Measurements from ENCODE around the gene LRIT2.

Gene LRIT2

GRCh38 chr10:84225427-84226173, at the start of gene LRIT2:
TSS of gene LRIT2 (minus strand) at chr10:84225544. CDS start at chr10:84225520, 24 bp downstream.
- no peaks in the 10 kb centered on the region for H3K36me3 ChIP-seq (ENCODE audit: insufficient read depth, low read length)
- no peaks in the 10 kb centered on the region for H3K9me3 ChIP-seq (ENCODE audit: low read length)
- H3K4me3 ChIP-seq (ENCODE audit: low read depth in 1 of 2, low read length in 2 of 2): no peak within 1 kb of the TSS
- no peaks in the 10 kb centered on the region for H3K4me1 ChIP-seq (ENCODE audit: insufficient read depth, low read length)
- H3K27ac ChIP-seq (ENCODE audit: low read depth, low read length): no peak within 1 kb of the TSS
- no peak within 1 kb of the TSS for H3K9ac ChIP-seq (ENCODE audit: low read length)
- no peaks in the 10 kb centered on the region for H3K27me3 ChIP-seq (ENCODE audit: control insufficient read depth in 1 of 2, insufficient read depth in 2 of 2, low read length in 2 of 2)

DNA sequence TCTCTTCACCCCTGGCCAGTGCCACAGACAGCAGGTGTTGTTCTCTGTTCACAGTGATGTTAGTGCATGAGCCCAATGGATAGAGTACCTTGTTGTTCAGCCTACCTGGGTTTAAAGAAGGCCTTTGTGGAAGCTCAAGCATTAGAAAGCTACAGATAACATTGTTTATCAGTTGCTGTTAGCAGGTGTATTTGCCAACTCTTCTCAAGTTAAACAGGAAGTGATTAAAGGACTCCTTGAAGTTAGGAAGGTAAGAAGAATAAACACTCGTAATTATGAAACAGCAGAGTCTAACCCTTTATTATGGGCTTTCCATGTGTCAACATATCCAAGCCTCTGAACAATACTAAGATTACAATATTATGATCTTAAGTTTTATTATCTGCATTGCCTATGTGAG, 45.4 kb upstream of the LRIT2 start:
- Histone ChIP-seq H3K4me3 (ENCODE audit: low read depth in 1 of 2, low read length in 2 of 2) (no peak overlapping the region), H3K9me3 (ENCODE audit: low read length) (no peaks in the 10 kb centered on the region), H3K27ac (ENCODE audit: low read depth, low read length) (no peak overlapping the region), H3K27me3 (ENCODE audit: control insufficient read depth in 1 of 2, insufficient read depth in 2 of 2, low read length in 2 of 2) (peaks cover 0 to 5% of the 10 kb centered on the region in 2 donors), H3K9ac (ENCODE audit: low read length) (no peak overlapping the region), H3K36me3 (ENCODE audit: insufficient read depth, low read length) (no peaks in the 10 kb centered on the region), H3K4me1 (ENCODE audit: insufficient read depth, low read length) (no peaks in the 10 kb centered on the region)

DNA sequence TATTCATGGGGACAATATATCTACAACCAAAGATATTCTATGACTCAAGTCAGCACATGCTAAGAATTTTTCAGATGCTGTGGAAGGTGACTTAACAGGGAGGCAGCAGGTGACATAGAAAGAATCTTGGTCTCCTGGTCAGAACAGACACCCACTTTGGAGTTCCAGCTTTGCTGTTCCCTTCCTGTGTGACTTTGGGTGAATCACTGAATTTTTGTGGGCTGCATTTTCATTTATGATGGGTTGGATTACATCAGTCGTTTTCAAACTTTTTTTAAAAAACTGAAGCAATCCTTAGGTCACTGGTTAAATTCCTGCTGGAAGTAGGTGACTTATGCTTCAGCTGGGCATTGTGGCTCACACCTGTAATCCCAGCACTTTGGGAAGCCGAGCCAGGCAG, 44.4 kb upstream of the LRIT2 start:
- Histone ChIP-seq H3K9me3 (ENCODE audit: low read length) (no peaks in the 10 kb centered on the region), H3K36me3 (ENCODE audit: insufficient read depth, low read length) (no peaks in the 10 kb centered on the region), H3K27me3 (ENCODE audit: control insufficient read depth in 1 of 2, insufficient read depth in 2 of 2, low read length in 2 of 2) (peaks cover 0 to 5% of the 10 kb centered on the region in 2 donors), H3K4me3 (ENCODE audit: low read depth in 1 of 2, low read length in 2 of 2) (no peak overlapping the region), H3K4me1 (ENCODE audit: insufficient read depth, low read length) (no peaks in the 10 kb centered on the region), H3K9ac (ENCODE audit: low read length) (no peak overlapping the region), H3K27ac (ENCODE audit: low read depth, low read length) (no peak overlapping the region)

DNA sequence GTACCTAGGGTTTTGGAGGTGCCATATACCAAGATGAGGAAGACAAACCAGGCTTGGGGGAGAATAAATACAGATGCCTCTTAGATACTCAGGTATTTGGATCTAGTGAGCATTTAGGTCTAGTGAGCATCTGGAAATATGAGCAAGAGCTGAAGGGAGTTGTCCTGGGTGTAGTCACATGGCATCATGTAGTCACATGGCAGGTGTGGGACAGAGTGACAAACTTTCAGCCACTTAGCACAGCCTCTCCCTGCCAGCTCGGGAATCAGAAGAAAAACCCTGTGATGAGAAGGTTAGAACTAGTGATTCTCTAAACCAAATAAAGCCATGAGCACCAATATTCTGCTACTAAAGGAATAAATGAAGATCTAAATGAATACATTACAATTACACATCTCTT, 43.8 kb upstream of the LRIT2 start:
- Histone ChIP-seq H3K36me3 (ENCODE audit: insufficient read depth, low read length) (no peaks in the 10 kb centered on the region), H3K27ac (ENCODE audit: low read depth, low read length) (no peak overlapping the region), H3K4me3 (ENCODE audit: low read depth in 1 of 2, low read length in 2 of 2) (no peak overlapping the region), H3K9me3 (ENCODE audit: low read length) (no peaks in the 10 kb centered on the region), H3K27me3 (ENCODE audit: control insufficient read depth in 1 of 2, insufficient read depth in 2 of 2, low read length in 2 of 2) (peaks cover 0 to 5% of the 10 kb centered on the region in 2 donors), H3K9ac (ENCODE audit: low read length) (no peak overlapping the region), H3K4me1 (ENCODE audit: insufficient read depth, low read length) (no peaks in the 10 kb centered on the region)

GRCh38 chr10:84267503-84268126, 42.3 kb upstream of the LRIT2 start:
- no peaks in the 10 kb centered on the region for H3K4me1 ChIP-seq (ENCODE audit: insufficient read depth, low read length)
- no peak overlapping the region for H3K4me3 ChIP-seq (ENCODE audit: low read depth in 1 of 2, low read length in 2 of 2)
- H3K36me3 ChIP-seq (ENCODE audit: insufficient read depth, low read length): no peaks in the 10 kb centered on the region
- H3K27me3 ChIP-seq (ENCODE audit: control insufficient read depth in 1 of 2, insufficient read depth in 2 of 2, low read length in 2 of 2): no peaks in the 10 kb centered on the region
- H3K9ac ChIP-seq (ENCODE audit: low read length): no peak overlapping the region
- no peaks in the 10 kb centered on the region for H3K9me3 ChIP-seq (ENCODE audit: low read length)
- no peak overlapping the region for H3K27ac ChIP-seq (ENCODE audit: low read depth, low read length)

DNA sequence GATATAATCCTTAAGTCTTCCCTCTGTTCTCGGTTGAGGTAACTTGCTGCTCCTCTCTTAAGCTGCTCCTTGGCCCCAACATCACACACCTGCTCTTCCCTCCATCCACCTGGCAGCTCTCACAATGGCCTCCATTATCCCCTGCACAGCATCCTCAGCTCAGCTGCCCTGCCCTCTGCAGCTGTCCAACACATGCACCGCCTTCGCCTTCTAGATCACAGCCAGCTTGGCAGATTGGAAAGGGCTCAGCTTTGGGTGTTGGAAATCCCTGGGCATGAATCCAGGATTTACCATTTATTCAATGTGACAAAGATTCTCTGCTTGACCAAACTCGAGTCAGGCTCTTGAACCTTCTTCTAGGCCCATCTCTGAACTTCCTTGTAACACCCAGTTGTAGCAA, 40.1 kb upstream of the LRIT2 start:
- no peak overlapping the region for H3K9ac ChIP-seq (ENCODE audit: low read length)
- no peaks in the 10 kb centered on the region for H3K27me3 ChIP-seq (ENCODE audit: control insufficient read depth in 1 of 2, insufficient read depth in 2 of 2, low read length in 2 of 2)
- H3K4me1 ChIP-seq (ENCODE audit: insufficient read depth, low read length): no peaks in the 10 kb centered on the region
- no peaks in the 10 kb centered on the region for H3K36me3 ChIP-seq (ENCODE audit: insufficient read depth, low read length)
- no peak overlapping the region for H3K27ac ChIP-seq (ENCODE audit: low read depth, low read length)
- H3K9me3 ChIP-seq (ENCODE audit: low read length): no peaks in the 10 kb centered on the region
- no peak overlapping the region for H3K4me3 ChIP-seq (ENCODE audit: low read depth in 1 of 2, low read length in 2 of 2)

DNA sequence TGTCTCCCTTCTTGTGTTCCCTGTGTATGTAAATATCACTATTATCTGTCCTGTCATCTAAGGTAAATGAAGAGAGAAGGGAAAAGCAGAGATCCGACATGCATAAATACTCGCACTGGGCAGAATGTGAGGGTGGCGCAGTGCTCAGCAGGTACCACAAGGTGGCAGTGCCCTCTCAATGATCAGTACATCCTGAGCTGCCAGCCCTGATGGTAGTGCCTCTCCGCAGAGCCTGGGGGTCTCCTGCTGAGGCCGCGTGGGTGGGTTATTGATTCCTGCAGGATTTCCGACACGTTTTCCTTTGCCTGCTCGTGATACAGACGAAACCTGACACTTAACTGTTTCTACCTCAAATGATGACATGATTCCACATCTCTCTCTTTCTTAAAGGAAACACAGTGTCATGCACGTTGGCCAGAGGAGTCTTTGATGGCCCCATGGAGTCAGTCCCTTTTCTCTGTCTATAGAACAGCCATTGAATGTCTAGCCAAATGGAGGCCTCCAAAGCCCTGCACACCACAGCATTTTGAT, 39.3 kb upstream of the LRIT2 start:
- no peaks in the 10 kb centered on the region for H3K4me1 ChIP-seq (ENCODE audit: insufficient read depth, low read length)
- H3K36me3 ChIP-seq (ENCODE audit: insufficient read depth, low read length): no peaks in the 10 kb centered on the region
- no peak overlapping the region for H3K27ac ChIP-seq (ENCODE audit: low read depth, low read length)
- H3K9ac ChIP-seq (ENCODE audit: low read length): no peak overlapping the region
- no peak overlapping the region for H3K4me3 ChIP-seq (ENCODE audit: low read depth in 1 of 2, low read length in 2 of 2)
- no peaks in the 10 kb centered on the region for H3K9me3 ChIP-seq (ENCODE audit: low read length)
- no peaks in the 10 kb centered on the region for H3K27me3 ChIP-seq (ENCODE audit: control insufficient read depth in 1 of 2, insufficient read depth in 2 of 2, low read length in 2 of 2)

- Histone ChIP-seq H3K36me3 (ENCODE audit: insufficient read depth, low read length) (no peaks in the 10 kb centered on the region), H3K9me3 (ENCODE audit: low read length) (no peaks in the 10 kb centered on the region), H3K27ac (ENCODE audit: low read depth, low read length) (no peak overlapping the region), H3K4me3 (ENCODE audit: low read depth in 1 of 2, low read length in 2 of 2) (no peak overlapping the region), H3K9ac (ENCODE audit: low read length) (no peak overlapping the region), H3K27me3 (ENCODE audit: control insufficient read depth in 1 of 2, insufficient read depth in 2 of 2, low read length in 2 of 2) (no peaks in the 10 kb centered on the region), H3K4me1 (ENCODE audit: insufficient read depth, low read length) (no peaks in the 10 kb centered on the region)
Observed at GRCh38 chr10:84263716-84264115, 38.4 kb upstream of the LRIT2 start.

- Histone ChIP-seq H3K27me3 (ENCODE audit: control insufficient read depth in 1 of 2, insufficient read depth in 2 of 2, low read length in 2 of 2) (no peaks in the 10 kb centered on the region), H3K4me3 (ENCODE audit: low read depth in 1 of 2, low read length in 2 of 2) (no peak overlapping the region), H3K27ac (ENCODE audit: low read depth, low read length) (no peak overlapping the region), H3K9me3 (ENCODE audit: low read length) (no peaks in the 10 kb centered on the region), H3K36me3 (ENCODE audit: insufficient read depth, low read length) (no peaks in the 10 kb centered on the region), H3K9ac (ENCODE audit: low read length) (no peak overlapping the region), H3K4me1 (ENCODE audit: insufficient read depth, low read length) (no peaks in the 10 kb centered on the region)
Observed at GRCh38 chr10:84262190-84262956, 37.0 kb upstream of the LRIT2 start.

DNA sequence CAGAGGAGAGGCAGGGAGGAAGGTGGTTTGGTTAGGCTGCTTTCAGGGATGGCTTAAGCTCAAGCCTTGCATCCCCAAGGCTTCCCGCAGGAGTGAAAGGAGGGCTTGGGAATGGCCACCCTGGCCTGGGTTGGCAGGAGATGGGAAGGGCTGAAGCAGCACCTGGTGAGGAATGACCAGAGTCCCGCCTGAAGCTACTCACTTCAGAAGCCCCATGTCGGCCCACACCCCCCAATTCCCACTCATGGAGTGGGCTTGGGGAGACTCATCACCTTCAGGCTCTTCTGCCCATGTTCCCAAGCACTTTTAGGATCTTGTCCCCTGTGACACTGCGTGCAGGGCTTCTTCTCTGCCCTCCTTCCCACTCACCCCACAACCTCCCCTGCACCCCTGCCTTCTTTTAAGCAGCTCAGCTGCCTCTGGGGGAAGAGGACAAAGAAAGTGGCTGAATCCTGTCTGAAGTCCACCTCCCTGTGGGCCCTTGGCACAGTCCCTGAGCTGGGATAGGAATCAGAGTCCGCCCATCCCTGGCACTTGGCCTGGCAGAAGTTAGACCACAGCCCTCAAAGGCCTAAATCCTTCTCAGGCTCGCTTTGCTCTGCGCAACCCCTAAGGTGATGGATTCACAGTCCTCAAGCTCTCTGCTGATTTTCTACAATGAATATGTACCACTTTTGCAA, 36.0 kb upstream of the LRIT2 start:
- Histone ChIP-seq H3K9me3 (ENCODE audit: low read length) (no peaks in the 10 kb centered on the region), H3K27me3 (ENCODE audit: control insufficient read depth in 1 of 2, insufficient read depth in 2 of 2, low read length in 2 of 2) (no peaks in the 10 kb centered on the region), H3K9ac (ENCODE audit: low read length) (no peak overlapping the region), H3K4me3 (ENCODE audit: low read depth in 1 of 2, low read length in 2 of 2) (no peak overlapping the region), H3K4me1 (ENCODE audit: insufficient read depth, low read length) (no peaks in the 10 kb centered on the region), H3K36me3 (ENCODE audit: insufficient read depth, low read length) (no peaks in the 10 kb centered on the region), H3K27ac (ENCODE audit: low read depth, low read length) (no peak overlapping the region)

All from muscle layer of colon (tissue), 2 donors.